T-cell (primary cell): ENCODE measurements around the gene RFTN1. TPM values are rescaled to one million over a fixed set of nuclear protein-coding genes. Genes with fewer than 3 reads are reported as not detected.

ENCODE experiments used
- ATAC-seq, 4 experiments: fragments of 200-7000 bp in 3 of 4; fragments of 150-1000 bp in 1 of 4; cut with Tn5 transposase; replicated peaks in 1 of 4; 1 replicate in 3 of 4; 2 replicates in 1 of 4; pipeline ENCODE4 v1.10.0; 2021; ENCODE audit warnings: moderate library complexity in 3 of 4, mild to moderate bottlenecking in 2 of 4, moderate number of reproducible peaks in 1 of 4
- CTCF ChIA-PET, 2 donors: fragments of 300-600 bp; sonication (Branson Sonifier 250); formaldehyde crosslinking; loops; one replicate each; lab custom pipeline; 2022; ENCODE audit warnings: antibody characterized with exemption in 2 of 2; lab: Charles Lee
- POLR2A ChIA-PET, 2 donors: fragments of 300-600 bp; sonication (Branson Sonifier 250); formaldehyde crosslinking; loops; one replicate each; lab custom pipeline; 2022; ENCODE audit warnings: antibody characterized with exemption in 2 of 2; lab: Charles Lee
- DNase-seq, 35 experiments: peaks; one replicate each; pipeline versions ENCODE4 v3.0.0 to v3.0.0-alpha.2; 2013 to 2023
- H3K27ac ChIP-seq: one replicate; pipeline ENCODE4 v1.5.1; 2013; ENCODE audit warnings: low read length
- H3K27me3 ChIP-seq, 2 experiments: replicated peaks in 1 of 2; 1 replicate in 1 of 2; 2 replicates in 1 of 2; pipeline versions ENCODE4 v1.6.1 to v1.7.0; 2013; ENCODE audit warnings: low read length in 1 of 2, mixed read lengths in 1 of 2; ENCODE audit not compliant: control insufficient read depth in 2 of 2, insufficient read depth in 2 of 2; ENCODE audit errors: extremely low read depth in 1 of 2
- H3K36me3 ChIP-seq, 2 donors: 1 replicate in 1 of 2; 2 replicates in 1 of 2; pipeline versions ENCODE4 v1.6.1 to v1.7.0; 2013; ENCODE audit warnings: low read length in 1 of 2; ENCODE audit not compliant: control insufficient read depth in 2 of 2, insufficient read depth in 1 of 2; ENCODE audit errors: extremely low read depth in 1 of 2
- H3K4me1 ChIP-seq, 2 experiments: 1 replicate in 1 of 2; 2 replicates in 1 of 2; pipeline versions ENCODE4 v1.6.1 to v1.7.0; 2013; ENCODE audit warnings: low read length in 2 of 2, mixed read lengths in 1 of 2; ENCODE audit not compliant: insufficient read depth in 2 of 2, control insufficient read depth in 1 of 2; ENCODE audit errors: extremely low read depth in 1 of 2
- H3K4me3 ChIP-seq, 2 donors: 1 replicate in 1 of 2; 2 replicates in 1 of 2; pipeline versions ENCODE4 v1.5.1 to v1.7.0; 2013; ENCODE audit warnings: mild to moderate bottlenecking in 2 of 2, low read length in 1 of 2, moderate library complexity in 1 of 2; ENCODE audit not compliant: control insufficient read depth in 1 of 2; ENCODE audit errors: extremely low read depth in 1 of 2
- H3K9me3 ChIP-seq: 2 replicates; pipeline ENCODE4 v1.7.0; 2013
- H3K27ac Mint-ChIP-seq, 2 donors: one replicate each; pipeline ENCODE4 v1.8.0; 2020 to 2021; ENCODE audit warnings: mild to moderate bottlenecking in 2 of 2, mixed read lengths in 2 of 2
- H3K27me3 Mint-ChIP-seq, 2 donors: one replicate each; pipeline ENCODE4 v1.8.0; 2021 to 2022; ENCODE audit warnings: mixed read lengths in 2 of 2
- H3K36me3 Mint-ChIP-seq: one replicate; pipeline ENCODE4 v1.8.0; 2021; ENCODE audit warnings: mixed read lengths
- H3K4me1 Mint-ChIP-seq, 3 donors: one replicate each; pipeline ENCODE4 v1.8.0; 2020 to 2022; ENCODE audit warnings: mixed read lengths in 3 of 3, mild to moderate bottlenecking in 1 of 3
- H3K4me3 Mint-ChIP-seq, 3 donors: one replicate each; pipeline ENCODE4 v1.8.0; 2020 to 2022; ENCODE audit warnings: mild to moderate bottlenecking in 3 of 3, mixed read lengths in 3 of 3, moderate library complexity in 3 of 3
- H3K9me3 Mint-ChIP-seq, 3 donors: one replicate each; pipeline ENCODE4 v1.8.0; 2020 to 2022; ENCODE audit warnings: mixed read lengths in 3 of 3
- WGBS: methylation state at CpG from one replicate; pipeline ENCODE4 v1.1.5; 2013; ENCODE audit warnings: missing lambda C conversion rate; ENCODE audit not compliant: insufficient coverage; 5-methylcytosine and 5-hydroxymethylcytosine counted together
- total RNA-seq, 35 experiments: library from RNA in 6 of 35; stranded (reverse) in 6 of 35; fragments of 120-200 nt in 1 of 35; gene quantifications; one replicate each; pipeline versions ENCODE4 v1.2.1 to v1.2.4 and lab custom pipeline; 2013 to 2026

The RFTN1 gene
- total RNA-seq, 5 donors from 2014 or later (not counting 1 experiment from before 2014, with no cell fraction given): 55.5 to 73.4 (median 70.7) TPM

DNA sequence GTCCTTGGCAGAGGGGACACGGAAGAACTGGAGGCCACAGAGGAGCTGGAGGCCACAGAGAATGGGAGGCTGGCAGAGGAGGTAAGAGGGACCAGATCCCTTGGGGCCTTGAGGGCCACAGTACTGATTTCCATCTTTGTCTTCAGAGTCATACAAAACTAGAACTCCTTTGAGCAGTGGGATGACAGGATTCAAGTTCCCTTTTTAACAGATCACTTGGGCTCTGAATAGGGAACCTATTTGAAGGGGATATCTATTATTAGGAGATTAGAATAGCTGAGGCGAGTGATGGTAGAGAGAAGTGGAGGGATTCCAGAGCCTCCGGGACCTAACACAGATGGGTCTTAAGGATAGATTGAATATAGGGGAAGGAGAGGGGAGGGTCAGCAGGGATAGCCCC is 192.8 kb downstream of the RFTN1 start:
- H3K4me1 Mint-ChIP-seq: peaks cover 62 to 74% (median 69%) of the 10 kb centered on the region in 3 donors
- ATAC-seq: no peak
- POLR2A ChIA-PET: no interaction called here
- H3K4me3 Mint-ChIP-seq: peak overlapping the region in 1 of 3 donors; percentile 6
- no peaks in the 10 kb centered on the region for H3K9me3 Mint-ChIP-seq
- WGBS: 100% methylated on average over 3 of the region's 3 CpGs
- CTCF ChIA-PET: interaction anchor here (0.9 to 5.9 kb wide), 11 partner anchors 13 to 55 kb away, joined by 3 to 75 read pairs (median 10); partner anchors contain the start of gene OXNAD1 (in 2 of the 2)
- Histone ChIP-seq H3K4me3 (no peak overlapping the region), H3K27me3 (no peaks in the 10 kb centered on the region), H3K27ac (peak overlapping the region; percentile 43), H3K9me3 (no peaks in the 10 kb centered on the region), H3K36me3 (peaks cover 23 to 93% of the 10 kb centered on the region in 2 donors), H3K4me1 (peaks cover 35 to 51% of the 10 kb centered on the region in 2 experiments)
- no peaks in the 10 kb centered on the region for H3K27me3 Mint-ChIP-seq
- H3K36me3 Mint-ChIP-seq: peaks cover 53% of the 10 kb centered on the region
- DNase-seq: no peak
- peak overlapping the region; percentile 91 to 98 for H3K27ac Mint-ChIP-seq

DNA sequence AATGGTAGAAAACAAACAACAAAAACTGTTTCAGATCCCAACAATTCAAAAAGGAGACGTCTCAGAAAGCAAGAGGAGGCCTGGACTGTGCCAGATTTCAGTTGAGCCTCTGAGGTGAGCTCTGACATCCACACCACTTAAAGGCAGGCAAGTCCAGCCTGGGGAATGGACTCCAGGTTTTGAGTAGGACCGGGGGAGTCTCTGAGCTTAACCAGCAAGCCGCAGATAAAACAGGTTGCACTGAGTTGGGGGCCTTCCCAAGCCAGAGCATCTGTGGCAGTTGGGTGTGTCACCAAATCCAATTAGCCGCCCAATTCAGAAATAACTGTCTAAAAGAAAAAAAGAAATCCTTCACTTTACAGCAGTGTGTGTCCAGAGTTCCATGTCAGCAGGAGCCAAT is 193.8 kb downstream of the RFTN1 start:
- Histone ChIP-seq H3K36me3 (peaks cover 17 to 83% of the 10 kb centered on the region in 2 donors), H3K27me3 (no peaks in the 10 kb centered on the region), H3K4me1 (peaks cover 42 to 61% of the 10 kb centered on the region in 2 experiments), H3K9me3 (no peaks in the 10 kb centered on the region), H3K4me3 (no peak overlapping the region), H3K27ac (peak overlapping the region; percentile 43)
- peaks cover 52% of the 10 kb centered on the region for H3K36me3 Mint-ChIP-seq
- WGBS: no CpG with 5 or more reads among the region's 4 CpGs
- H3K27me3 Mint-ChIP-seq: no peaks in the 10 kb centered on the region
- peak overlapping the region in 1 of 3 donors; percentile 81 for H3K4me3 Mint-ChIP-seq
- no peaks in the 10 kb centered on the region for H3K9me3 Mint-ChIP-seq
- ATAC-seq (no peak), DNase-seq (no peak)
- H3K4me1 Mint-ChIP-seq: peaks cover 71 to 80% (median 78%) of the 10 kb centered on the region in 3 donors
- CTCF ChIA-PET: interaction anchor here (0.6 to 5.9 kb wide), 18 partner anchors 18 to 67 kb away, joined by 3 to 75 read pairs (median 8); partner anchors contain the start of gene OXNAD1 (in 2 of the 2)
- peak overlapping the region; percentile 91 to 98 for H3K27ac Mint-ChIP-seq
- POLR2A ChIA-PET: interaction anchor here in 1 of 2 donors (0.6 kb wide), 1 partner anchor 755 kb away, joined by 3 read pairs; no protein-coding TSS in a partner anchor

- H3K4me3 Mint-ChIP-seq: peak overlapping the region in 2 of 3 donors; percentile 28 to 81
- CTCF ChIA-PET: interaction anchor here (0.6 to 5.9 kb wide), 20 partner anchors 17 to 68 kb away, joined by 3 to 75 read pairs (median 5); partner anchors contain the start of genes OXNAD1 (in 2 of the 2) and DPH3 (in 1 of the 2)
- peak overlapping the region; percentile 43 for H3K27ac ChIP-seq
- ATAC-seq: peak; percentile 72 to 85 (median 76)
- H3K36me3 ChIP-seq: peaks cover 17 to 83% of the 10 kb centered on the region in 2 donors
- peak; percentile 58 to 91 (median 76) for DNase-seq
- H3K4me1 ChIP-seq: peaks cover 46 to 65% of the 10 kb centered on the region in 2 experiments
- POLR2A ChIA-PET: no interaction called here
- no peaks in the 10 kb centered on the region for H3K9me3 ChIP-seq
- WGBS: 0% methylated on average over 2 of the region's 4 CpGs
- H3K27ac Mint-ChIP-seq: peak overlapping the region; percentile 91 to 98
- H3K27me3 ChIP-seq: no peaks in the 10 kb centered on the region
- peaks cover 51% of the 10 kb centered on the region for H3K36me3 Mint-ChIP-seq
- no peak overlapping the region for H3K4me3 ChIP-seq
- H3K4me1 Mint-ChIP-seq: peaks cover 76 to 84% (median 81%) of the 10 kb centered on the region in 3 donors
- H3K9me3 Mint-ChIP-seq: no peaks in the 10 kb centered on the region
- no peaks in the 10 kb centered on the region for H3K27me3 Mint-ChIP-seq
Observed at GRCh38 chr3:16319307-16319706, 194.2 kb downstream of the RFTN1 start.

- peaks cover 58 to 71% of the 10 kb centered on the region in 2 experiments for H3K4me1 ChIP-seq
- Mint-ChIP-seq H3K9me3 (no peaks in the 10 kb centered on the region), H3K27me3 (no peaks in the 10 kb centered on the region), H3K36me3 (peaks cover 46% of the 10 kb centered on the region), H3K4me3 (peak overlapping the region in 1 of 3 donors; percentile 81), H3K27ac (peak overlapping the region; percentile 91 to 98), H3K4me1 (peaks cover 81 to 86% (median 85%) of the 10 kb centered on the region in 3 donors)
- no peak overlapping the region for H3K4me3 ChIP-seq
- DNase-seq: no peak
- CTCF ChIA-PET: interaction anchor here (0.6 to 5.9 kb wide), 13 partner anchors 17 to 188 kb away, joined by 3 to 75 read pairs (median 3); partner anchors contain the start of genes DPH3 (in 1 of the 2) and OXNAD1 (in 1 of the 2)
- peaks cover 17 to 83% of the 10 kb centered on the region in 2 donors for H3K36me3 ChIP-seq
- ATAC-seq: no peak
- H3K27me3 ChIP-seq: no peaks in the 10 kb centered on the region
- peak overlapping the region; percentile 43 for H3K27ac ChIP-seq
- WGBS: 93% methylated on average over 3 of the region's 7 CpGs
- no peaks in the 10 kb centered on the region for H3K9me3 ChIP-seq
- POLR2A ChIA-PET: interaction anchor here (0.6 to 1.2 kb wide), 3 partner anchors 22 to 30 kb away, joined by 3 to 4 read pairs (median 3); no protein-coding TSS in a partner anchor
Observed at GRCh38 chr3:16318176-16318575, 195.3 kb downstream of the RFTN1 start.

- H3K4me1 Mint-ChIP-seq: peaks cover 87 to 90% (median 89%) of the 10 kb centered on the region in 3 donors
- Histone ChIP-seq H3K27ac (peak overlapping the region; percentile 43), H3K9me3 (no peaks in the 10 kb centered on the region), H3K4me3 (no peak overlapping the region), H3K36me3 (peaks cover 12 to 82% of the 10 kb centered on the region in 2 donors), H3K27me3 (no peaks in the 10 kb centered on the region), H3K4me1 (peaks cover 63 to 77% of the 10 kb centered on the region in 2 experiments)
- 88% methylated on average over 6 of the region's 6 CpGs for WGBS
- ATAC-seq (peak in 2 of 4 experiments; percentile 5 to 8), DNase-seq (no peak)
- ChIA-PET POLR2A (interaction anchor here (0.5 to 1.2 kb wide), 4 partner anchors 27 to 525 kb away, joined by 3 to 6 read pairs (median 4); no protein-coding TSS in a partner anchor), CTCF (interaction anchor here (0.8 to 5.9 kb wide), 11 partner anchors 16 to 233 kb away, joined by 3 to 75 read pairs (median 3); partner anchors contain the start of genes DPH3 (in 1 of the 2) and OXNAD1 (in 1 of the 2))
- H3K27ac Mint-ChIP-seq: peak overlapping the region; percentile 91 to 98
- peaks cover 46% of the 10 kb centered on the region for H3K36me3 Mint-ChIP-seq
- H3K9me3 Mint-ChIP-seq: no peaks in the 10 kb centered on the region
- H3K4me3 Mint-ChIP-seq: peak overlapping the region in 1 of 3 donors; percentile 81
- no peaks in the 10 kb centered on the region for H3K27me3 Mint-ChIP-seq
Observed at GRCh38 chr3:16317561-16317945, 195.9 kb downstream of the RFTN1 start.
